GM19025 (cell line): ENCODE results near the gene PLEKHA1.

ENCODE experiments used
- ATAC-seq: cut with Tn5 transposase; IDR thresholded peaks from one replicate; pipeline ENCODE4 v1.9.1; 2021; ENCODE audit warnings: mild to moderate bottlenecking, low read depth, moderate library complexity; ENCODE audit not compliant: unreplicated experiment

Gene PLEKHA1

DNA sequence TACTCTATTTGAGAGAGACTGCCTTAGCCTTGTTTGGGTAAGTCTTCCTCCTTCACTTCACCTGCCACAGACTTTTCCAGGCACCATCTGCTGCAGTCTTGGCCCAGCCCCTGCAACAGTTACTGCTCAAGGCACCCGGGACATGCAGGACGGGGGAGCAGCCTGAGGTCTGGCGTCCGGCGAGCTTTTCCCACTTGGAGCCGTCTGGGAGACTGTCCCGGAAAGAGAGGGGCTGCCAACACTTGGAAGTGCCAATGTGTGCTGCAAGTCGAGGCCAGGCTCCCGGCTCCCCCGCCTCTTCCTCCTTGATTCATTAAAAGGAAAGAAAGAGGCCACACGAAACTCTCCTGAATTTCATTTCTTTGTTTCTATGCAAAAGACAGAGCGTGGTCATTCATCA is 100.6 kb downstream of the PLEKHA1 start:
- no peak for ATAC-seq

DNA sequence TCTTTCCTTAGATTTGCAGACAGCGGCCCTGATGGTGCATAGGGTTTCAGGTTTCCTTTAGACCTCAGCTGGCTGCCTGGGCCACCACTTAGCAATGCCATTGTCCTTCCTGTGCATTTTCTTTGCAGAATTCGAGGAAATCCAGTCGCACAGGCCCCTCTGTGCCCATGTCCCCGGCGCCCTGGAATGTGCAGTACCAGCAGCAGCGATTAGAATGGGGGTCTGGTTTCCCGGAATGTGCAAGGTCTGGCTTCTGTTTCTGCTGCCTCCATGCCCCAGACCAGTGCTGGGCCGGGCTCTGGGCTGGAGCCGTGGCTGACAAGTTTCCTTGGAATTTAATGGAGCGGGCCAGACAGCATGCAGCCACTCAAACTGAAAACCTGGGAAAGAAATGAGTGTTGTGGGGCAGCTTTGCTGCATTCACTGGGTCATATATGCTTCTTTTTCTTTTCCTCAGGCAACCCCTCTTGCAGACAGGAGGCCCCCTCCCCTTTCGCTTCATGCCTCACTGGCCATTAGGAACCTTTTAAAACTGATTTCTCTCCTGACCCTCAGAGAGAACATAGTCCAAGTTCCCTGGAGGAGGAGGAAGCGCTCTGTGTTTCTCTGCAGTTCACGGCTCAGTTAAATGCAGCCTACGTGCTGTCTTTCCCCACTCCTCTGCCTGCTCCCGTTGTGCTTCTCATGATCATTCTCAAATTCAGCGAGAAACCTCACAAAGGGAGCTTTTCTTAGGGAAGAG is 101.3 kb downstream of the PLEKHA1 start:
- no peak for ATAC-seq

DNA sequence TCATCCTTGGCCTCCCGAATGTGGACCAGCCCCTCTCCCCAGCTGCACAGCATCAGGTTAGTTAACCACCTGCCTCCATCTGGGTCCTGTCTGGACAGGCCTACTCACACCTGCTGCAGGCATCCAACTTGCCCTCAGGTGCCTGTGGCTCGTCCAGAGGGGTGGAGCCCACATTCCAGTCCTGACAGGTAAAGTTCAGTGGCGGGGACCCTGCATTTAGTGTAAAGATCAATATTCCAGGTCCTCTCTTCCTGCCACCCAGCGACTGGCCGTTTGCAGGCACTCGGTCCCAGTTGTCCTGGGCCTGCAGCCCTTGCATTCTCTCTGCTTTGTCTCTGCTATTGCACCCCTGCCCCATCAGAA is 101.8 kb downstream of the PLEKHA1 start:
- ATAC-seq, result no peak

DNA sequence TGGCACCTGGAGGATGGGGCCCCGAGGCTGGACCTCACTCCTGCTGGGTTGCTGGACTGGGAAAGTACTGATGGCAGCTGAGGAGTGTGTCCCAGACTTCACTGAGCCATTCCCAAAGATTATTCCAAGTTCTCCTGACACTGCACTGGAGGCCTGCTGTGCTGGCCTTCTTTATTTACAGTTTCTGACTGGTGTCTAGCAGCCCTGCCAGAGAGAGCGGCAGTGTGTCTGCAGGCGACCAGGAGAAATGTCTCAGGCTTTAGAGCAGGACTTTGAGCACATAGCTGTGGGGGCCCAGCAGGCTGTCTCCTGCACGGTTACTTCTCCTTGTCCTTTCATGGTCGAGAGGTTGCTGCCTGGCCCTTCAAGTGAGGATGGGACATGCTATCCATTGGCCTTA is 102.9 kb downstream of the PLEKHA1 start:
- ATAC-seq, result no peak

DNA sequence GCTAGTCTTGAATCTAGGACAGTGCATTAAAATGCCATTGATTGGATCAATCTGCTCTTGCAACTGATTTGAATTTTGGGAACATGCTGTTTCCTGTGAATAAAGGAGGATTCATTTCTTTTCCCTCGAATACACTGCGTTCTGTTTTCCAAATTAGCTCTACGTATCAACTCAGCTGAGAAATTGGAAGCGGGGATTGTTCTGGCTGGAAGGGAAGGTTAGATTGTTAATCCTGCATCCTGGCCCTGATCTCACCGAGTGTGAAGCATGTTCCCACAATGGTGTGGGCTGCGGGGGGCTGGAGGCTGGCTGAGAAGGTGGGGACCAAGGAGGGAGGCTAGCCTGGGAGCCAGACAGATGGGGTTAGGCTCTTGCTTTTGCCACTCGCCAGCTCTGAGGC is 104.5 kb downstream of the PLEKHA1 start:
- no peak for ATAC-seq

DNA sequence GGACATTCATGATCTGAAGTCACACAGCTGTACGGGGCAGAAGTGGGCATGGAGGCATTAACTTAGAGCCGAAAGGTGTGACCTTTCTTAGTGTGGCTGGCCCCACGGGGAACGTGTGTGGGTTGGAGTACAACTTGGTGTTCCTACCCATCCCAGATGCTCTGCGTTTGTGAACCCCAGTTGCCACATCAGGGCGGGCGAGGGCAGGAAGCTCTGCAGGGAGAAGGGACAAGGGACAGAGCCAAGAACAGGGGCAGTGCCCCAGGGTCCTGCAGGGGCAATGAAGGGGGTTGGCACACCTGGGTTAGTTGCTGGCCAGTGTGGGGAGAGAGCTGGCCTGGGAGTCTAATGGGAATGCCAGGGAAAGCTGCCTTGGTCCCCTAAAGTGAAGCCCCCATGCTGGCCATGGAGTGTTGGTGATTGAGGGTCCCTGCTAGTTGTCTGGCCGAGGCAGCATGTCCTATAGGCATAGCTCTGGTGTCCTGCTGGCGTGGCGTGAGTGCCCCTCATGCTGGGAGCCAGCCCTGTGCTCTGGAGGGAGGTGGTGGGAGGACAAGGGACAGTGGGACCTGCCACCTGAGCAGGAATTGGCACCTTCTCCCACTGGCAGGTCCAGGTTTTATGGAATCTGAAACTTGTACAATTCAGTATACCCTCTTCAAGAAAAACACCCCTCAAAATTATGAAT is 105.8 kb downstream of the PLEKHA1 start:
- ATAC-seq, result no peak

DNA sequence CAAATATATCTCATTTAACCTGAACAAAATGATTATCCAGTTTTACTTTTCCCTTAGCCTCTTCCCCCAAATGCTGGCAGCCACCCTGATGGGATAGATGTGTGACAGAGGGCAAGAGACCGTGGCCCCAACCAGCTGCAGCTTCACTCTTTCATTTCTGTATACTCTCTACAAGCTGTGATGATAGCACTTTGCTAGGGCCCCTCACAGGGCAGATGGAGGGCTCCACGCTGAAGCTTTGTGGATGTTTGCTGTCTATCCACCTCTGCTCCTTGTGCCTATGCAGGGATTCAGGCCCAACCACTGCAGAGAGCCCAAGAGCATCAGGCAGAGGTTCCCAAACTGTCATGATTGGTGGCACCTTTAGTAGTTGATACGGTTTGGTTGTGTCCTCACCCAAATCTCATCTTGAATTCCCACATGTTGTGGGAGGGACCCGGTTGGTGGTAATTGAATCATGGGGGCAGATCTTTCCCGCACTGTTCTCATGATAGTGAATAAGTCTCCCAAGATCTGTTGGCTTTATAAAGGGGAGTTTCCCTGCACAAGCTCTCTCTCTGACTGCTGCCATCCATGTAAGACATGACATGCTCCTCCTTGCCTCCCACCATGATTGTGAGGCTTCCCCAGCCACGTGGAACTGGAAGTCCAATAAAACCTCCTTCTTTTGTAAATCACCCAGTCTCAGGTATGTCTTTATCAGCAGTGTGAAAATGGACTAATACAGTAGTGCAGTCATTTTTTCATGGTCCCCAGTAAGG is 107.0 kb downstream of the PLEKHA1 start:
- no peak for ATAC-seq
